SK-N-SH treated with all-trans-retinoic acid at 6 μM for 48 hours (cell line): ENCODE results near the gene CAP1.

ENCODE experiments used
- ATAC-seq: fragments of 200-7000 bp; cut with Tn5 transposase; 3 replicates; pipeline ENCODE4 v1.9.1; 2020; ENCODE audit warnings: mild to moderate bottlenecking, moderate library complexity
- ARNTL ChIP-seq: fragments of 450-650 bp; formaldehyde crosslinking; IDR thresholded peaks from 2 replicates; pipeline ENCODE4 v1.5.0; 2020; ENCODE audit warnings: low read depth, mild to moderate bottlenecking, moderate library complexity, borderline replicate concordance
- BACH2 ChIP-seq: fragments of 250-450 bp; sonication (Bioruptor Pico); IDR thresholded peaks from 2 replicates; pipeline ENCODE4 v1.9.0; 2021; ENCODE audit warnings: mild to moderate bottlenecking, borderline replicate concordance
- CREB5 ChIP-seq: fragments of 250-450 bp; sonication (Bioruptor Pico); IDR thresholded peaks from 2 replicates; pipeline ENCODE4 v1.5.1; 2020; ENCODE audit warnings: low read depth, mild to moderate bottlenecking, moderate library complexity
- CSDC2 ChIP-seq: fragments of 250-450 bp; sonication (Bioruptor Pico); IDR thresholded peaks from 2 replicates; pipeline ENCODE4 v1.5.0; 2020; ENCODE audit warnings: mild to moderate bottlenecking, moderate library complexity
- CSRNP3 ChIP-seq: fragments of 250-450 bp; sonication (Bioruptor Pico); IDR thresholded peaks from 2 replicates; pipeline ENCODE4 v1.5.1; 2021; ENCODE audit warnings: mild to moderate bottlenecking, moderate library complexity
- ESRRG ChIP-seq: fragments of 250-450 bp; sonication (Bioruptor Pico); IDR thresholded peaks from 2 replicates; pipeline ENCODE4 v1.6.1; 2021; ENCODE audit warnings: mild to moderate bottlenecking
- GLIS3 ChIP-seq: fragments of 250-450 bp; sonication (Bioruptor Pico); IDR thresholded peaks from 2 replicates; pipeline ENCODE4 v1.5.0; 2020; ENCODE audit warnings: mild to moderate bottlenecking, moderate library complexity
- OSR1 ChIP-seq: fragments of 250-450 bp; sonication (Bioruptor Pico); IDR thresholded peaks from 2 replicates; pipeline ENCODE4 v1.8.0; 2022; ENCODE audit warnings: moderate library complexity, mild to moderate bottlenecking, inconsistent platforms
- PATZ1 ChIP-seq: fragments of 250-450 bp; sonication (Bioruptor Pico); IDR thresholded peaks from 2 replicates; pipeline ENCODE4 v1.8.0; 2020; ENCODE audit warnings: mild to moderate bottlenecking, moderate library complexity, borderline replicate concordance
- POU6F1 ChIP-seq: fragments of 250-450 bp; sonication (Bioruptor Pico); IDR thresholded peaks from 2 replicates; pipeline ENCODE4 v1.8.0; 2021; ENCODE audit warnings: low read depth, mild to moderate bottlenecking, moderate library complexity, borderline replicate concordance
- PPARA ChIP-seq: fragments of 250-450 bp; sonication (Bioruptor Pico); IDR thresholded peaks from 2 replicates; pipeline ENCODE4 v1.5.0; 2020; ENCODE audit warnings: mild to moderate bottlenecking, borderline replicate concordance
- RARB ChIP-seq: fragments of 250-450 bp; sonication (Bioruptor Pico); IDR thresholded peaks from 2 replicates; pipeline ENCODE4 v1.8.0; 2021; ENCODE audit warnings: mild to moderate bottlenecking, moderate library complexity
- SNAI2 ChIP-seq: fragments of 250-450 bp; sonication (Bioruptor Pico); IDR thresholded peaks from 2 replicates; pipeline ENCODE4 v1.5.0; 2020; ENCODE audit warnings: mild to moderate bottlenecking, moderate library complexity
- TCF4 ChIP-seq: fragments of 250-450 bp; sonication (Bioruptor Pico); IDR thresholded peaks from 2 replicates; pipeline ENCODE4 v1.8.0; 2021; ENCODE audit warnings: mild to moderate bottlenecking, moderate library complexity, borderline replicate concordance
- TOX ChIP-seq: fragments of 250-450 bp; sonication (Bioruptor Pico); IDR thresholded peaks from 2 replicates; pipeline ENCODE4 v1.8.0; 2021; ENCODE audit warnings: mild to moderate bottlenecking, moderate library complexity, borderline replicate concordance
- TSHZ2 ChIP-seq: fragments of 250-450 bp; sonication (Bioruptor Pico); IDR thresholded peaks from 2 replicates; pipeline ENCODE4 v1.5.0; 2020; ENCODE audit warnings: mild to moderate bottlenecking, moderate library complexity
- ZFP3 ChIP-seq: fragments of 250-450 bp; sonication (Bioruptor Pico); IDR thresholded peaks from 2 replicates; pipeline ENCODE4 v1.5.0; 2020; ENCODE audit warnings: mild to moderate bottlenecking, moderate library complexity
- ZFP30 ChIP-seq: fragments of 450-650 bp; formaldehyde crosslinking; IDR thresholded peaks from 2 replicates; pipeline ENCODE4 v1.5.0; 2022; ENCODE audit warnings: mild to moderate bottlenecking, moderate library complexity
- ZNF565 ChIP-seq: fragments of 450-650 bp; formaldehyde crosslinking; conservative IDR thresholded peaks from 2 replicates; pipeline ENCODE4 v1.5.0; 2020; ENCODE audit warnings: low read depth, mild to moderate bottlenecking, moderate library complexity
- ZNF70 ChIP-seq: fragments of 450-650 bp; formaldehyde crosslinking; IDR thresholded peaks from 2 replicates; pipeline ENCODE4 v1.5.0; 2020; ENCODE audit warnings: mild to moderate bottlenecking, moderate library complexity
- ZNF8 ChIP-seq: fragments of 450-650 bp; formaldehyde crosslinking; IDR thresholded peaks from 2 replicates; pipeline ENCODE4 v1.5.0; 2020; ENCODE audit warnings: mild to moderate bottlenecking, moderate library complexity

The CAP1 gene

GRCh38 chr1:40039245-40039756 lies 1.2 kb upstream of the CAP1 start:
- peak; percentile 0 for ATAC-seq
- no peak for TF ChIP-seq ESRRG
- no peak for TF ChIP-seq ZNF70
- no peak for TF ChIP-seq BACH2 (CRISPR knock-in tag)
- TF ChIP-seq SNAI2 (CRISPR knock-in tag): no peak
- TF ChIP-seq TCF4: no peak
- TF ChIP-seq ZNF8: no peak
- no peak for TF ChIP-seq ZFP3 (CRISPR knock-in tag)
- TF ChIP-seq ARNTL (CRISPR knock-in tag): no peak
- TF ChIP-seq RARB: no peak
- no peak for TF ChIP-seq TSHZ2 (CRISPR knock-in tag)
- TF ChIP-seq PPARA (CRISPR knock-in tag): no peak
- no peak for TF ChIP-seq CREB5
- no peak for TF ChIP-seq ZFP30 (CRISPR knock-in tag)
- TF ChIP-seq CSDC2 (CRISPR knock-in tag): no peak
- TF ChIP-seq CSRNP3 (CRISPR knock-in tag): no peak
- no peak for TF ChIP-seq OSR1 (CRISPR knock-in tag)
- no peak for TF ChIP-seq POU6F1 (CRISPR knock-in tag)
- no peak for TF ChIP-seq PATZ1 (CRISPR knock-in tag)
- TF ChIP-seq ZNF565 (CRISPR knock-in tag): no peak

GRCh38 chr1:40039757-40040510 lies 595 bp upstream of the CAP1 start:
- 0 out of 2 replicates have a peak, but pooled peaks have one; percentile 13 for TF ChIP-seq TOX (CRISPR knock-in tag)
- no peak for TF ChIP-seq CSDC2 (CRISPR knock-in tag)
- TF ChIP-seq POU6F1 (CRISPR knock-in tag): no peak
- TF ChIP-seq SNAI2 (CRISPR knock-in tag): no peak
- TF ChIP-seq ESRRG: no peak
- no peak for TF ChIP-seq ZNF70
- no peak for TF ChIP-seq GLIS3 (CRISPR knock-in tag)
- peak; percentile 78 for ATAC-seq
